GM12873 (cell line): Measurements from ENCODE around the gene ANTKMT.

ENCODE experiments used
- TF ChIP-seq, protein P1 (sequence below): IDR thresholded peaks from 2 replicates; pipeline ENCODE4 v1.5.1; 2012; ENCODE audit warnings: low read depth, mild to moderate bottlenecking, moderate library complexity, low read length, control low read depth; ENCODE audit not compliant: insufficient read depth; ENCODE audit errors: missing control alignments

ANTKMT gene

DNA sequence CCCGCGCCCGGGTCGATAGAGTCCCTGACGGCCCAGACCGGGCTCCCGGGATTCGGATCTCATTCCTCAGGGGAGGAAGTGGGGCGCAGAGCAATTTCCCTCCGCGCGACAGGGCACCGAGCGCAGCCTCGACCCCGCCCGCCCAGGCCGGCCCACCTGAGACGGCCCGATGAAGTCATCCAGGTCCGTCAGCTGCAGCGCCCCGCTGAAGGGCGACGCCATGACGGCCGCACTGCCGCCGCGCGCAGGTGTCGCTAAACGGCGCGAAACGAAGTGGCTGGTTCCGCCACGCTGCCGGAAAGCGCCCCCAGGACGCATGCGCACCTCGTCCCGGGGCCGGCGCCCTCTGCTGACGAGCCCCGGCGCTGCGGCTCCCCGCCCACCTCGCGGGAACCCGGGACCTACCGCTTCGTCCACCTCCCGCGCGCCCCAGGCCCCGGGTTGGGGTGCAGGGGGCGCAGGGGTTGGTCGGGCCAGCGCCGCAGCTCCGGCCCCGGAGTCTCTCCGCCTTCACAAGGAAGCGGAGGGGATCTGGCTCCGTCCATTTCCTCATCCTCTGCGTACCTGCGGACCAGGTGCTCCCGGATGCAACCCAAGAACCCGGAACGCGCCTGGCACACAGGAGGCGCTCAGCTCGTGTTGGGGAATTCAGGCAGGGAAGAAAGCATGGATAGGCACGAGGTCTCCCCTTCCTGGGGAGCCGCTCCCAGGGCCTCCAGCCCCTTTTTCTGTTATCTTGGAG, 20.0 kb downstream of the ANTKMT start, which contains the start of gene CIAO3:
Gene CIAO3 (minus strand): TSS at position 234 of the 742 bp plus-strand sequence. CDS start 12 bp downstream, at position 222.
- TF ChIP-seq, protein P1, sequence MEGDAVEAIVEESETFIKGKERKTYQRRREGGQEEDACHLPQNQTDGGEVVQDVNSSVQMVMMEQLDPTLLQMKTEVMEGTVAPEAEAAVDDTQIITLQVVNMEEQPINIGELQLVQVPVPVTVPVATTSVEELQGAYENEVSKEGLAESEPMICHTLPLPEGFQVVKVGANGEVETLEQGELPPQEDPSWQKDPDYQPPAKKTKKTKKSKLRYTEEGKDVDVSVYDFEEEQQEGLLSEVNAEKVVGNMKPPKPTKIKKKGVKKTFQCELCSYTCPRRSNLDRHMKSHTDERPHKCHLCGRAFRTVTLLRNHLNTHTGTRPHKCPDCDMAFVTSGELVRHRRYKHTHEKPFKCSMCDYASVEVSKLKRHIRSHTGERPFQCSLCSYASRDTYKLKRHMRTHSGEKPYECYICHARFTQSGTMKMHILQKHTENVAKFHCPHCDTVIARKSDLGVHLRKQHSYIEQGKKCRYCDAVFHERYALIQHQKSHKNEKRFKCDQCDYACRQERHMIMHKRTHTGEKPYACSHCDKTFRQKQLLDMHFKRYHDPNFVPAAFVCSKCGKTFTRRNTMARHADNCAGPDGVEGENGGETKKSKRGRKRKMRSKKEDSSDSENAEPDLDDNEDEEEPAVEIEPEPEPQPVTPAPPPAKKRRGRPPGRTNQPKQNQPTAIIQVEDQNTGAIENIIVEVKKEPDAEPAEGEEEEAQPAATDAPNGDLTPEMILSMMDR = peak; percentile 93

DNA sequence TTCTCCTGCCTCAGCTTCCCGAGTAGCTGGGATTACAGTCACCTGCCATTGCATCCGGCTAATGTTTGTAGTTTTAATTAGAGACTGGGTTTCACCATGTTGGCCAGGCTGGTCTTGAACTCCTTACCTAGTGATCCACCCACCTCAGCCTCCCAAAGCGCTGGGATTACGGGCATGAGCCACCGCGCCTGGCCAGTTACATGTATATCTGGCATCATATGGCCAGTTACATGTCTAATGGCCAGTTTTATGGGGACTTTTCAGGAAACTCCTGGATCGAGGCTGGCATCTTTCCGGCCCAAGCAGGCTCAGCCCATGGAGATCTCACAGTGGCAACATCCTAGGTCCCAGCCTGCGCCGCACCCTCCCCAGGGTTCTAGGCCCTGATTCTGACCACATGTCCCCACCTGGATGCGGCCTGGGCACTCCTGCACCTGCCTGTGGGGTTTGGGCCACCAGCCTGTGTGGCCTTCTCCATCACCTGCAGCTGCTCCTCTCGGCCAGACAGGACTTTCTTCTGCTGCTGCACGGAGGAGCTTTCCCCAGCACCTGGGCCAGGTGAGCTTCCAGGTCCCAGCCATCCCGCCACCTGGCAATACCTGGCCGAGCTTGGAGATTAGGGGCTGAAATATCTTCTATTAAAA, 21.2 kb downstream of the ANTKMT start:
- TF ChIP-seq, protein P1 = no peak

DNA sequence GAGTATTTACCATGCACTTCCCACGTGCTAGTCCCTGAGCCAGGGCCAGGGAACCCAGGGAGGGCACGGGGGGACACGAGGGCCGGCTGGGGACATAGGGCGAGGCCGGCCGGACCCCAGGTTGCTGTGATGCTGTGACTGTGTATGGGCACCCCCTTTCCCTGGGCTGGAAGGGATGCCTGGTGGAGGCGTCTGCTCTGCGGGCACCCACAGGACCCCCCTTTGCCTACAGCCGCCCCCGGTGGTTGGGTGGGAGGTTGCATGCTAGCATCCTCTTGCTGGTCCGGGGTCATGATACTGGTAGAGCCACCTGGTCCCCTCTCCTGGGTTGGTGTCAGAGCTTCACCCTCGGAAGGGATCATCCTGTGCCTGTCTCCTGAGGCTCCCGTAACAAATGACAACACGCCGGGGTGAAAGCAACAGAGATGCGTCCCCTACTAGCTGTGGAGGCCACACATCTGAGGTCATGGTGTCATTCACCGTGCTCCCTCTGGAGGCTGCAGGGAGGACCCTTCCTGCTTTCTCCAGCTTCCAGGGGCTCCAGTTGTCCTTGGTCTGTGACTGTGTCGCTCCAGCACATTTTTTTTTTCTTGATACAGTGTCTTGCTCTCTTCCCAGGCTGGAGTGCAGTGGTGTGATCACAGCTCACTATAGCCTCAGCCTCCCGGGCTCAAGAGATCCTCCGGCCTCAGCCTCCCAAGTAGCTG, 23.0 kb downstream of the ANTKMT start:
- TF ChIP-seq, protein P1 = peak; percentile 45

DNA sequence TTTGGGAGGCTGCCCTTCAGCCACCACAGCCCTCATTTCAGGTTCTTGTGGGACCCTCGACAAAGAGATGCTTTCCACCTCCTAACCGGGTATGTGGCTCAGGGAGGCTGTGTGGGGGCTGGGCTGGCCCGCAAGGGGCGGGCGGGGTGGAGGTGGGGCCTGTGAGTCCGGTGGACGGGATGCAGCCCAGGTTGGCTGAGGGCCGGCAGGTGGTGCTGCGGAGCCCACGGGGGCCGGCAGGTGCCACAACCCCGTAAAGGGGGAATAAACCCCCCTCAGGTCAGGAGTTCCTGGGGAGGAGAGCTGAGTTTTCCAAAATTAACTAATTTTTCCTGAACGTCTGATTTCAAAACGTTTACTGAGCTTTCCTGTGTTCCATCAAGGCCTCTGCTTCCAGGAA, 24.8 kb downstream of the ANTKMT start:
- TF ChIP-seq, protein P1 = peak; percentile 58

DNA sequence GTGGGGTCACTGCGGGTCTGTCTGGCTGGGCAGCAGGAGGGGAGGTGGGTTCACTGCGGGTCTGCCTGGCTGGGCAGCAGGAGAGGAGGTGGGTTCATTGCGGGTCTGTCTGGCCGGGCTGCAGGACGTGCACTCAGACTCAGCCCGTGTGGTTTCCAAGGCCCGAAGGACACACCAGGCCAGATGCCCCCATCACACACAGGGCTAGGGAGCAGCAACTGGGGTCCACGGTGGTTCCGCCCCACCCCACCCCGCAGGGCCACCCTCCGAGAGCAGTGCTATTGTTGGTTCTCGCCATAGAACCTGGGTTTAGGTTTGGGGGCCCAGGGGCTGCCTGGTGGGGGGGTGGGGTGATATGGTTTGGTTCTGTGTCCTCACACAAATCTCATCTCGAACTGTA, 25.7 kb downstream of the ANTKMT start:
- TF ChIP-seq, protein P1 = no peak

DNA sequence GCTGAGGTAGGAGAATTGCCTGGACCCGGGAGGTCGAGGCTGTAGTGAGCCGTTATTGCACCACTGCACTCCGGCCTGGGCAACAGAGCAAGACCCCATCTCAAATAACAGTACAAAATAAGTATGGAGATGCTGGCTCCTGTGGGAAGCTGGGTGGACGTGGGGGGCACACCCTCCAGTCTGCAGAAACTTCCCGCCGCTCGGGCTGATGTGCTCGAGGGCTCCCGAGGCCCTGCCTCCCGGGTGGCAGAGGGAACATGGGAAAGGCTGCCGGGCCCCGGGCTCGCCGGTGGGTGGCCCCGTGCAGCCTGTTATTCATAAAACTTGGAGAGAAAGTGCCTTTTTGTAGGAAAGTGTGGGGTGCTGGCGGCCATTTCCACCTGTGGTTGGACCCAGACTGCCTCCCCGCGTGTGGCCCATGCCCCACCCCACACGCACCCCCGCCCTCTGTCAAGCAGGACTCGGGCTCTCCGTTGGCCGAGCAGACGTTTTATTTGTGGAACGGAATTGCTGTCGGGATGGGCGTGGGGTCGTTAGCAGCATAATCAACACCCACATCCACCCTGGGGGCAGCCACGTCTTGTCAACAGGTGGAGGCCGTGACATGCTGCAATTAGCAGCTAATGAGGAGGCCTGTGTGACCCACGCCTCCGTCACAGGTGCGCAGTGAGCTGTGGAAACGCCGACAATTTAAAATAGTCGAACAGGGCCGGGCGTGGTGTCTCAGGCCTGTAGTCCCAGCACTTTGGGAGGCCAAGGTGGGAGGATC, 27.2 kb downstream of the ANTKMT start:
- TF ChIP-seq, protein P1 = no peak
